BE2C (cell line): ENCODE measurements around the gene DYRK3.

ENCODE experiments used
- DNase-seq: peaks from one replicate; pipeline ENCODE4 v3.0.0-alpha.2; 2020
- H3K27me3 ChIP-seq: fragments of 250-450 bp; sonication (Bioruptor Pico); 2 replicates; pipeline ENCODE4 v1.5.1; 2020; ENCODE audit warnings: mild to moderate bottlenecking
- H3K36me3 ChIP-seq: fragments of 250-450 bp; sonication (Bioruptor Pico); 2 replicates; pipeline ENCODE4 v1.5.1; 2020; ENCODE audit warnings: mild to moderate bottlenecking
- H3K4me1 ChIP-seq: fragments of 250-450 bp; sonication (Bioruptor Pico); 2 replicates; pipeline ENCODE4 v1.5.1; 2020
- H3K4me3 ChIP-seq: 2 replicates; pipeline ENCODE4 v1.5.1; 2011; ENCODE audit warnings: low read depth, low read length
- H3K9me3 ChIP-seq: fragments of 250-450 bp; sonication (Bioruptor Pico); 2 replicates; pipeline ENCODE4 v1.5.1; 2020
- TF ChIP-seq, protein P1 (sequence below): IDR thresholded peaks from 2 replicates; pipeline ENCODE4 v1.5.1; 2012; ENCODE audit warnings: mild to moderate bottlenecking, low read depth, low read length

DYRK3 gene

GRCh38 chr1:206685334-206685768, 50.0 kb downstream of the DYRK3 start:
- peak; percentile 33 for DNase-seq

GRCh38 chr1:206685769-206686477, 50.6 kb downstream of the DYRK3 start:
- H3K27me3 ChIP-seq: peaks cover 21% of the 10 kb centered on the region
- H3K4me3 ChIP-seq: peak overlapping the region; percentile 93
- no peaks in the 10 kb centered on the region; the same call in none of the 2 replicates for H3K4me1 ChIP-seq
- H3K9me3 ChIP-seq: no peaks in the 10 kb centered on the region
- no peaks in the 10 kb centered on the region for H3K36me3 ChIP-seq
- peak; percentile 42 for DNase-seq
- TF ChIP-seq, protein P1, sequence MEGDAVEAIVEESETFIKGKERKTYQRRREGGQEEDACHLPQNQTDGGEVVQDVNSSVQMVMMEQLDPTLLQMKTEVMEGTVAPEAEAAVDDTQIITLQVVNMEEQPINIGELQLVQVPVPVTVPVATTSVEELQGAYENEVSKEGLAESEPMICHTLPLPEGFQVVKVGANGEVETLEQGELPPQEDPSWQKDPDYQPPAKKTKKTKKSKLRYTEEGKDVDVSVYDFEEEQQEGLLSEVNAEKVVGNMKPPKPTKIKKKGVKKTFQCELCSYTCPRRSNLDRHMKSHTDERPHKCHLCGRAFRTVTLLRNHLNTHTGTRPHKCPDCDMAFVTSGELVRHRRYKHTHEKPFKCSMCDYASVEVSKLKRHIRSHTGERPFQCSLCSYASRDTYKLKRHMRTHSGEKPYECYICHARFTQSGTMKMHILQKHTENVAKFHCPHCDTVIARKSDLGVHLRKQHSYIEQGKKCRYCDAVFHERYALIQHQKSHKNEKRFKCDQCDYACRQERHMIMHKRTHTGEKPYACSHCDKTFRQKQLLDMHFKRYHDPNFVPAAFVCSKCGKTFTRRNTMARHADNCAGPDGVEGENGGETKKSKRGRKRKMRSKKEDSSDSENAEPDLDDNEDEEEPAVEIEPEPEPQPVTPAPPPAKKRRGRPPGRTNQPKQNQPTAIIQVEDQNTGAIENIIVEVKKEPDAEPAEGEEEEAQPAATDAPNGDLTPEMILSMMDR: no peak

More at GRCh38 chr1:206685334-206685768, 50.0 kb downstream of the DYRK3 start:
- TF ChIP-seq, protein P1: no peak
- Histone ChIP-seq H3K9me3 (no peaks in the 10 kb centered on the region), H3K27me3 (peaks cover 21% of the 10 kb centered on the region), H3K4me1 (no peaks in the 10 kb centered on the region; the same call in none of the 2 replicates), H3K36me3 (no peaks in the 10 kb centered on the region), H3K4me3 (peak overlapping the region; percentile 93)

DNA sequence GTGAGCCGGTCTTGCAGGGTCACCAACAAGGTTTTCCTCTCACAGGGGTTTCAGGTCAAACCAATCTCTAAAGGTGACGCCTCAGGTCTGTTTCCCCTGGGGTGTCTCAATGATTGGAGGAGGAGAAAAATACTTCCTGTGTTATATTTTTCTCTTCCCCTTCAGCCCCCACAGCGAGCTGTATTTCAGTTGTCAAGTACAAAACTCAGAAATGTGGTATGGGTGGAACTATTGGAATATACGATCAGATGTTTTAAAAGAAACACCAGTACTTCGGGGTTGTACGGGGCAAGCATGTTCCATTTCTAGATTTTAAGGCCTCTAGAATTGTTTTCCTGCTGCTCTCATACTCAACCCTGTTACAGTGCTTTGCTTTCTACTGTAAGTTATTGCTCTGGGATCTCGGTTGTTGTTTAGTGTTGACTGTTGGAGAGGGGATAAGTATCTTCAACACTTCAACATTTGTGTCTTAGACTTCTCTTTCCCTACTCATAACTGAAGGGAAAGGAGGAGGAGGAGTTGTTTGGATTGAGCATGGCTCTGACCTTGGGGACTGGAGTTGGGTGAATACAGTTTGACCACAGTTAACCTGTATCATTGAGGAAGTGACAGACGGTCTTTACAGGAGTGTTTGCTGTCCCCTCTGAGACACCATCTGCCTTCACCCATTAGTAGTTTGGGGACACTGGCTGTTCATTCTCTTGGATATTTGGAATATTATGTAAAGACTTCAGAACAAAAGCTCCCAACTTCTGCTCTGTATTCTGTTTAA, 51.3 kb downstream of the DYRK3 start:
- Histone ChIP-seq H3K27me3 (peaks cover 17% of the 10 kb centered on the region), H3K9me3 (no peaks in the 10 kb centered on the region), H3K4me1 (no peaks in the 10 kb centered on the region; the same call in none of the 2 replicates), H3K36me3 (no peaks in the 10 kb centered on the region), H3K4me3 (peak overlapping the region; percentile 93)
- DNase-seq: no peak
- TF ChIP-seq, protein P1: no peak

GRCh38 chr1:206687251-206687914, 52.0 kb downstream of the DYRK3 start:
- Histone ChIP-seq H3K9me3 (no peaks in the 10 kb centered on the region), H3K4me1 (no peaks in the 10 kb centered on the region; the same call in none of the 2 replicates), H3K36me3 (no peaks in the 10 kb centered on the region), H3K4me3 (no peak overlapping the region), H3K27me3 (peaks cover 13% of the 10 kb centered on the region)
- TF ChIP-seq, protein P1: no peak
- no peak for DNase-seq

DNA sequence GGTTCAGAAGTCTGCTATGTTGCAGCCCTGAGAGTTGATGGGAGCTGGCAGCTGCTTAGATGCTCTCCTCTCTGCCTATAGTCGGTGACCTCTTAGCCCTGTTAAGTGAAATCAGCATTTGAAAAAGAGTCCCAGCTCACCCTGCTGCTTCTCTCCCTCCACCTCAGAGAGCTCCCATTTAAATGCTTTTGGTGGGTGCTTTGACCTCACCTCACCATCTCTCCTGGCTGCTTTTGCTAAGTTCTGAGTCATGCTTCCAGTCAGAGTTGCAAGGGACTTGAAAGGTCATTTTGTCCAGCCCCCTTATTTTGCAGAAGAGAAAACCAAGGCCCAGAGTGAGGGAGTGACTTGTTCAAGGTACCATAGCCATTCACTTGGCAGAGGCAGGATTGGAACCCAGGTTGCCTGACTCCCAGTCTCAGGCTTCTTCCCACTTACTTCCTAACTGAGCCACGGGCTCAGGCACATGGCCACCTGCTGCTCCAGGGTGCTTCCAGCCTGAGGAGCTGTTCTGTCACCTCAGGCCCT, 52.6 kb downstream of the DYRK3 start:
- Histone ChIP-seq H3K4me3 (no peak overlapping the region), H3K9me3 (no peaks in the 10 kb centered on the region), H3K4me1 (no peaks in the 10 kb centered on the region; the same call in none of the 2 replicates), H3K27me3 (peaks cover 12% of the 10 kb centered on the region), H3K36me3 (no peaks in the 10 kb centered on the region)
- TF ChIP-seq, protein P1: no peak
- DNase-seq: no peak
